Heart left ventricle (tissue), 13 donors: ENCODE results near the gene PIP5K1A.

Source experiments
- CTCF ChIP-seq, 12 donors: fragments of 200-600 bp; sonication (generic) in 4 of 12; IDR thresholded peaks; one replicate each; pipeline versions ENCODE4 v1.5.0 to v1.8.0; 2018 to 2022; ENCODE audit warnings: antibody characterized with exemption in 12 of 12, mild to moderate bottlenecking in 5 of 12
- POLR2A ChIP-seq, 2 donors: fragments of 450-650 bp; IDR thresholded peaks; one replicate each; pipeline ENCODE4 v1.6.1; 2017; ENCODE audit warnings: antibody characterized with exemption in 2 of 2, mild to moderate bottlenecking in 2 of 2, moderate library complexity in 2 of 2
- donor health status: ischemic (EF 13 %, LVEDD 7.1; RV severe dilation, severe dysfunction).
- donor health status: DM: no; HTN: yes; CAD: no.
- donor health status: DM: no; HTN: no; CAD: no.
- donor health status: ischemic (EF 25% LVEDD 6.9; RV normal size, moderate dysfunction).
- donor health status: ischemic (EF 25% LVEDD 5.7; RV mildly dilated, moderate dysfunction).
- donor health status: ischemic (EF 35%, LVEDD 5.7; RV mildly dilated, moderate dysfunction).
- donor health status: nonischemic (EF 11% LVEDD 7.7; RV severe dilation, severe dysfunction).
- donor health status: DM: yes; HTN: yes; CAD: no.
- donor health status: PGD.
- donor health status: ischemic (EF 29% LVEDD 5.4; RV normal size, mild dysfunction).
- donor health status: nonischemic (EF 23%, LVEDD 6.1; RV moderate dilation, normal function).

- TF ChIP-seq CTCF (IDR thresholded peaks at IDR 0.05) (no peak), POLR2A (IDR thresholded peaks at IDR 0.05) (no peak)
Measured at GRCh38 chr1:151288502-151288901, 90.2 kb downstream of the PIP5K1A start.
